Measurements from ENCODE around the gene RIOX2.

Gene RIOX2

GRCh38 chr3:97988784-97989568 is 16.7 kb upstream of the RIOX2 start:
- DNase-seq, result no peak

DNA sequence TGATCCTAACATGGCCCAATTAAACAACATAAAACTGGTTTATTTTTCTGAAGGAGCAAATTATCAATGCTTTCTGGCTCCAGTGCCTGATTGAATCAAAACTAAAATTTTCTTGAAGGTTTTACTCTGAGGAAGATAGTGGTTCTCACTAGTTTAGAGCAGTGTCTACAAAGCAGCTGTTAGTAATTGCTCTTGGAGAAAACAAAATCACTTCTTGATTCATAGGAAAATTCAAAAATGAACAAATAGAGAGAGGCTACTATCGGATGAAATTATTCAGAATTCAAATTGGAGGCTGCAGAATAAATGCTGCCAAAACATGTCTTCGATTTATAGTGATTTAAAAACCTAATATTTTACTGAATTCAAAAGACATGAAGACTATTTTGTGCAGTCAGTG is 15.1 kb upstream of the RIOX2 start:
- no peak for DNase-seq

- peak; percentile 48 for DNase-seq
Observed at GRCh38 chr3:97983933-97984491, 11.8 kb upstream of the RIOX2 start.

DNA sequence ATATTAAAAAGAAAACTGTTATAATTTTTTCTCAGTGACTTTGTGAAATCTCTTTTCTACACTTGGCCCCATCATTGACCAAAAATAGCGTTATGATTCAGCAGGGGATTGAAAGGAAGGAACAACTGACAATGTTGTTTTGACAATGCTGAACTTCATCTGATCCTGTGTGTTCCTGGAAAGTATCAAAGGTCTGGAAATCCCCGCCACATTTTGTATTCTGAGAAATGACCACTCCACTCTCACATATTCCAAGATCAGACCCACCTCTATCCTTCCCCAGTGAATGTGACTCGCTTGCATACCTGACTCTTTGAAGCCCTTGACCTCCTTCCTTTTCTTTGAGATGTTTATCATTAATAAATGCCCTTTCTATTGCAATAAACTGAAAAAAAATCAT is 9.7 kb upstream of the RIOX2 start:
- DNase-seq, result peak; percentile 55

DNA sequence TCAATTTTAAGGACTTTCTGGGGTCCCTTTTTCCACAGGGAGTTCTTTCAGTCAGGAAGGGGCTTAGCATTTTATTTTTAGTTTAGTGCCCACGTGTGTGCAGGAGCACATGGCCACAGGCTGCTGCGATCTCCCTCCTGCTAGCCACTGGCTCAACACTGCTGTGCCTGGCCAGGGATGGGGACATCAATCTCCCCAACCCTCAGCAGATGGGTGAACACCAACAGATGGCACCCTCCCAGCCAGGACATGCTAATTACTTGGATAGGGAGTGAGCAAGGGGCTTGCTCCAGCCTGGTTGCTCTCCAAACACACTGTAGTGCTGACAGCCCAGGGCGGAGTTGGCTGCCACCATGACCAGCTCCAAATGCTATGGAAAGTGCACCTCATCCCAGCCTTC is 7.4 kb upstream of the RIOX2 start:
- no peak for DNase-seq

DNA sequence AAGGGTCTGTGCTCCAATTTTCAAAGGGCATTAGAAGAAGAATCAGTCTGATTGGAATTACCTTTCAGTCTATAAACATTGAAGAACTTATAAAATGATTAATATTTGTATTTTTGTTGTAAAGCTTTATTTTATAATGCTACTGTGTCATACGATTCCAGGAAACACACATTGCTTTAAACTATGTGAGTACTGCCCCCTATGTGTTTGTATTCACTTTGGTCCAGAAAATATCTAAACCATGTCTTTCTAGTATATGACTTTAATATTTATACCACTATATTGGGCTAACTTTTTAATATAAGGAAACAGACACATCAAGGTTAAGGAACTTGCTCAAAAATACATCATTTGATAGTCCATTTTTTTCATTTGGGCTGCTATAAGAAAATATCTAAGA is 3.2 kb upstream of the RIOX2 start:
- DNase-seq, result no peak

- DNase-seq, result no peak
Observed at GRCh38 chr3:97974996-97975395, 2.8 kb upstream of the RIOX2 start.

GRCh38 chr3:97972976-97973375 is 745 bp upstream of the RIOX2 start:
- no peak for DNase-seq

DNA sequence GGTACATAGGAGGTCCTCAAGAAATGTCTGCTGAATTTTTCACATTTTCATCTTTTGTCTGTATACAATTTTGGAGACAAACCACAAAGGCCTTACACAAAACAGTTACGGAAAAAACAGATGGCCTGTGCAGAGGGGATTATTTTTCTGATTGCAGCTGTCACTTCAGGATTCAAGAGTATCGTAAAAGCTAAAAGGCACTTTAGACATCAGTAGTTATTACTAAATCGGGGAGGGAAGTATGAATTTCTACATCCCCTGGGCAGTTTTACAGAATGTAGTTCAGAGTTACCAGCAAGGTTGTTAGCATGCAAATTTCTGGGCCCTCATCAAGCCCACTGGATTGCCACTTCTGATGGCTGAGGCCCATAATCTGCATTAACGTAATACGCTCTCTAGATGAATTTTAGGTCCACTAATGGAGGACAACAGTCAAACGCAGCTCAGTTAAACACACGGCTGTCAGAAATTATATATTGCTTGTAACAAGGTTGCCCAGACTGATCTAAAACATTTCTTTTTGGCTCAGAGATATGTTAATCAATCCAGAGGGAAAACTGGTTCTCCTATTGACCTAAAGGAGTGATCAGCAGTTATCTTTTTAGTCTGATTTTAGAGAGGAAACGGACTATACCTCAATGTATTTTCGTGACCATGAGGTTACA is 1.1 kb downstream of the RIOX2 start:
- DNase-seq, result no peak

DNA sequence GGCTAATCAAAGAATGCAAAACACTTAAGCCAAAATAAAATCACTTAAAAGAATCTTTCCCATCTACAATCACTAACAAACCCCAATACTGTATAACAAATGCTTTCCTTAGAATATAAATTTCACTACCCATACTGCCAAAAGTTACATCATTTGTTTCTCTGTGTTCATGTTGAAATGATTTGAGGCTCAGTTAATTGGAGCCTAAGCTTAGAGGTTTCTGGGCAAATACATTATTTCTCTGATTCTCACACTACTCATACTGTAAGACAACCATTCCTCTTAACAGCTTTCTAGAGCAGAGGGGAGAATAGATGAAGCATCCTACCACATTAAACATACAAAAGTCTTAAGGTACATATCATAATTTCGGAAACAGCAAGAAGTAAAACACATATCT is 2.1 kb downstream of the RIOX2 start:
- DNase-seq, result no peak

GRCh38 chr3:97969541-97969940 is 2.7 kb downstream of the RIOX2 start:
- DNase-seq, result no peak

DNA sequence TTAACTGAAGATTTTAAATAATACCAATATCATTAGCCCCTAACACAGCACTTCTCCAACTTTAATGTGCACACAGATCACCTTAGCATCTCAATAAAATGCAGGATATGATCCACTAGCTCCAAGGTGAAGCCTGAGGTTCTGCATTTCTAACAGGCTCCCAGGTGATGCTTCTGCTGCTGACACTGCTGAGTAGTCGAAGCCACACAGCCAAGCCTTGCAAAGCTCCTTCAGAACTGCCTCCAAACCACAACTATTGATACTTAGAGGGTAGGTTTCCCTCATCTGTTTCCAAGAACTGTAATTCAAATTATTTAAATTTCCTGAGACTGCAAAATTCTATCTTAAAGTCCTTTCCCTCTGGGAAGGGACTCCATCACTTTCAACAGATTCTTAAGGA is 3.9 kb downstream of the RIOX2 start:
- DNase-seq, result no peak

DNA sequence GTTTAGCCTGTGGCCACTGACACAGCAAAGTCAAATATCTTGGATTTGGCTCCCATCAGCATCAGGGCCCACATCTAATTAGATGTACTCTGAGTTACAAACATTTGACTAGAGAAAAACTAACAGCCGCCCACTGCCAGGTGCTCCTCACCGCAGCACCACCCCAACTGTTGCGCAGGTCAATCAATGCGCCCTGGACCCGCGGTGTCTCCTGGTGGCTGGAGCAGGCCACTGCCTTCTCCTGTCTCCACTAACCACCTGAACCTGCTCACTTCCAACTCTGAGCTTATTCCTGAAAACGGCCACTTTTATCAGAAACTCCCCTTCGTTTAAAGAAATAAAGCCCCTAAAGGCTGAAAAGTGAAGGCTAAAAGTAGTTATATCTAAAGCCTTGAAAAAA is 4.3 kb downstream of the RIOX2 start:
- DNase-seq, result no peak

- DNase-seq, result no peak
Observed at GRCh38 chr3:97960993-97961766, 11.1 kb downstream of the RIOX2 start.

DNA sequence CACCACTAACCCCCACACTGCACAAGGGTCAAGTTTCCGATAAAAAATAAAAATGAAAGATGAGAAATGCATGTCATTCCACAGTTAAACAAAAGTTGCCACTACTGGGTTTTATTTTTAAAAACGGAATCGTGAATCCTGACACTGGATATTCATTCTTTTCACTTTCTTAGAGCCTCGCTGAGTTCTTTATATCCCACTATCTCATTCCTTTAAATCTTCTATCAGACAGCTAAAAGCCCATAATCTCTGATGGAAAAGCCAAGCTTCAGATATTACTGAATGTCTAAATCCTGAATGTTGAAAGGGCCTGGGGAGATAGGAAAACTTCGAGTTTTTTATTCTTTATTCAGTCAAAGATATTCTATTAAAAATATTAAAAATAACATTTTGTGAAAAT is 11.7 kb downstream of the RIOX2 start:
- DNase-seq, result no peak

DNA sequence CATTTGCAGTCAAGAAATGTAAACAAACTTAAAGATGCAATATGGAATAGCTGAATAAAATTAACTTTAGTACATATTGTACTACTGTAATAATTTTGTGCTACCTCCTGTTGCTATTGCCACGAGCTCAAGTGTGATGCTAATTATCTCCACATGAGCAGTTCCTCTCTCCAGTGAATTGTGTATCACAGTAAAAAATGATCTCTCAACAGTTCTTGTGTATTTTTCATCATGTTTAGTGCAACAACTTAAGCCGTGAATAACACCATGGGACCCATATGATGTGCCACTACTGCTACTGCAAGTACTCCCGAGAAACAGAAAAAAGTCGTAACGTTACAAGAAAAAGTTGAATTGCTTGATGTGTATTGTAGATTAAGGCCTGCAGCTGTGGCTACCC is 12.4 kb downstream of the RIOX2 start:
- DNase-seq, result no peak

GRCh38 chr3:97958796-97959195 is 13.4 kb downstream of the RIOX2 start:
- DNase-seq, result no peak

GRCh38 chr3:97958396-97958795 is 13.8 kb downstream of the RIOX2 start:
- DNase-seq, result no peak

DNA sequence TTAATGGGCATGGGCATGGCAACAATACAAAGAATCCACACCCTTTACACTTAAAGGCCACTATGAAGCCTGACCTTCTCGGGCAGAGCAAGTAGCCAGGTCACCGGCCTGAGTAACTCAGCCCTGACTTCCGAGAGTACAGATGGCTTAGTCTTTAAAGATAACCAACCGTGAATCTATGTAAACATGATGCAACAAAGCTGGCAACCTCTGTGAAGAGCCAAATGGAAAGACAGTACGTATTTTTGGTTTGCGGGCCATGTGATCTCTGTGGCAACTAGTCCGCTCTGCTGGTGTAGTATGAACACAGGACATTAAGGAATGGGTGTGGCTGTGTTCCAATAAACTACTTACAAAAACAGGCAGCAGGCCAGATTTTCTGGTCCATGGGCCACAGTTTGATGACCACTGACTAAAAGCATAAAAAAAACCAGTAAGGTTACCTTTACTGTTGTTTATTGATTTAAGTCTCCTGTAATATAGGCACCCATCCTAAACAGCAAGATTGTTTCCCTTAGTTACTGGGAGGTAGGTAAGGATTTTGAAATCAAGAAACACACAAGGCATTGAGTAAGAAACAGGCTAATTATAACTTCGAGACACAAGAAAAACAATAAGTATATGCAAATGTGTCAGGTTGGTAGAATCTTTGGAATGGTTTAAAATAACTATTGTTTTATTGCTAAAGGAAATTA is 14.5 kb downstream of the RIOX2 start:
- DNase-seq, result no peak

DNA sequence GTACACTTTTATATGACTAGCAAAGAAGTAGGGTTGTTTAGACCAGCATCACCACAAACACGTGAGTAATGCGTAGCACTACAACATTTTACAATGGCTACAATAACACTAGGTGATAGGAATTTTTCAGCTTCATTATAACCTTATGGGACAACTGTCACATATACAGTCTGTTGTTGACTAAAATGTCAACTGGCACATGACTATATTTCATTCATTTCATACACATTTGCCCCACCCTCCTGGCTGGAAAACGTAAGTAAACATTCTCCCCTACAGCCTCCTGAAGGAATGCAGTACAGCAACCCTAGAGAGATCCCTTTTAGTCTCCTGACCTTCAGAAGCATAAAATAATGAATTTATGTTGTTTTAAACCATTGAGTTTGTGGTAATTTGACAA is 16.2 kb downstream of the RIOX2 start:
- no peak for DNase-seq

DNA sequence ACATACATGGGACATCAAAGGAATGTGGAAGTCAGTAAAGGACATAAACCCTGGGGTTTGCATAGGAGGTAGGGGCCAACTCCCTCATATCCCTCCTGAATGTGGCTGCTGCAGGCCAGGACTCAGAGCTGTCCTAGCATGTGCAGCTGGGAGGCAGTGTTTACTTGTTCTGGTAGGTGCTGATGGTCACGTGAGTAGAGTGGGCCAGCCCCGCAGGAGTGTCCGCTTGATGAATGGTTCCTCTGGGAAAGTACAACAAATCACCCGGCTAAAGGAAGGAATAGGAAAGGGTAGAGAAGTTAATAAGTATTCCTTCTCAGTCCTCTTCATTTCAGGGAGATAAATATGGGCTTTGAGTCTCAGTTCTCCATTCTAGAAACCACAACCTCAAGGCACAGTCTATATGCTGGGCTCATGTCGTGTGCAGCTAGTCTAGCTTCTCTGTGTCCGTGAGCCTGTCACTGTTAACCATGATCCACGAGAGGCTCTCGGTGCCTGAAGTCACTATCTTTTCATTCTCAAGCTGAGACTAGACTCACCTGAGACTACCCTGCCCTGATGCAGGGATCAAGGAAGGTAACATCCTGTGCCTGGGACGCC is 17.9 kb downstream of the RIOX2 start:
- DNase-seq, result peak; percentile 44

DNA sequence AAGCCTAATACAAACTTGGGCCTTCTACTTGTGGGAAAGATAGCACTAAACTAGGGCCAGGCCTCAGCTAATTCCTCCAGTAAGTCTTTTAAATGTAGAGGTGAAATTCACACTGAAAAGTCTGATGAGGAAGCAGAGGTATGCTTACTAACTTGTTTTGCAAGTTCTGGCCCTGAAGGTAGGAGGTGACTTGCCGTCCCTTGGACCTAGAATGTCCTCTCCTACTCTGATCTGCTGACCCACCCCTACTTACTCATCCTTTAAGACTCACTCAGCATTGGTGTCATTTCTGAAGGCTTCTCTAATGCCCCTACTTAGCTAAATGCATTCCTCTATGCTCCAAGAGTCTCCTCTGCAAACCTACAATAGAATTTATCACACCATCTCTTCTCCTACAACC is 19.4 kb downstream of the RIOX2 start:
- no peak for DNase-seq

GRCh38 chr3:97952280-97952679 is 20.0 kb downstream of the RIOX2 start:
- DNase-seq, result no peak
